DND-41 (cell line): ENCODE data around the gene RIMS3.

Experiments used
- CTCF ChIP-seq: IDR thresholded peaks from 2 replicates; pipeline ENCODE4 v1.5.1; 2012; ENCODE audit warnings: borderline replicate concordance, low read length, moderate library complexity, mild to moderate bottlenecking; ENCODE audit not compliant: poor library complexity, severe bottlenecking; ENCODE audit errors: extremely low read depth
- EZH2 ChIP-seq: IDR thresholded peaks from 3 replicates; pipeline ENCODE4 v1.6.1; 2012; ENCODE audit warnings: borderline replicate concordance, low read depth, mild to moderate bottlenecking, moderate library complexity, low read length, inconsistent platforms; ENCODE audit not compliant: severe bottlenecking

- TF ChIP-seq CTCF: no peak
- TF ChIP-seq EZH2: no peak
Observed at GRCh38 chr1:40709802-40710278, 44.4 kb upstream of the RIMS3 start.
